Measurements from ENCODE around the gene RETSAT. TPM values are rescaled to one million over a fixed set of nuclear protein-coding genes. Genes with fewer than 3 reads are reported as not detected.

Gene RETSAT
- total RNA-seq, 1 donor from 2014 or later, result 17.1 TPM

DNA sequence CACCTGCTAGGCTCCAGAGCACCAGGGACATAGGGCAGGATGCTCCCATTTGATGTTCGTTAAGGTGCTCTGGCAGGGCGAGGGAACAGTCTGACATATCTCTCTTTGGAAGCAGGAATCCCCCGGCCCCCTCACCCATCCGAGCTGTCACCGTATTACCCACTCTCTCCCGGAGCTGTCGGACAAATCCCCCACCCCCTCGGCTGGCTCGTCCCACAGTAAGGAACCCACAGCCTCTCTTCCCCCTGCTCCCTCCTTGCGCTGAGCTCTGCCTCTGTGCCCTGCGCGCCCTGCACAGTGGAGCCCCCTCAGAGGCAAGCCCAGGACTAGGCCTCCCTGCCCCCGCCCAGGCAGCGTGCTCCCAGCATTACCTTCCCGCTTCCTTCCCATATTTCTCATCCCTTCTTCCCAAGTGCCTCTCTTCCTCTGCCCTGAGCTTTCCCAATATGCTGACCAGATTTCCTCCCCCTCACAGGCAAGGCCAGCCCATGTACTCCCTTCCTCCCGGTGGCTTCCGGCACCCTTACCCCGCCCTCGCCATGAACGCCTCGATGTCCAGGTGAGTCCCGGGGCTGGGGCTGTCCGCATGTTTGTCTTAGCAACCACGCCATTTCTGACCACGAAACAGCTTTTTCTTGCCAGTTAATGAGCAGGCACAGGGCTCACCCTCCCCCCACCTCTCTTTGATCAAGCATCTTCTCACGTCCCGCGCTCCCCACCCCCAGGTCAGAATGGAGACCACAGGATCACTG lies 50.4 kb downstream of the RETSAT start:
- POLR2A ChIA-PET, result no interaction called here
- Mint-ChIP-seq H3K4me1 (peaks cover 12% of the 10 kb centered on the region), H3K27ac (no peak overlapping the region), H3K27me3 (peaks cover 18% of the 10 kb centered on the region), H3K4me3 (no peak overlapping the region), H3K9me3 (no peaks in the 10 kb centered on the region), H3K36me3 (ENCODE audit: low read depth) (no peaks in the 10 kb centered on the region)
- TF ChIP-seq, protein P1, sequence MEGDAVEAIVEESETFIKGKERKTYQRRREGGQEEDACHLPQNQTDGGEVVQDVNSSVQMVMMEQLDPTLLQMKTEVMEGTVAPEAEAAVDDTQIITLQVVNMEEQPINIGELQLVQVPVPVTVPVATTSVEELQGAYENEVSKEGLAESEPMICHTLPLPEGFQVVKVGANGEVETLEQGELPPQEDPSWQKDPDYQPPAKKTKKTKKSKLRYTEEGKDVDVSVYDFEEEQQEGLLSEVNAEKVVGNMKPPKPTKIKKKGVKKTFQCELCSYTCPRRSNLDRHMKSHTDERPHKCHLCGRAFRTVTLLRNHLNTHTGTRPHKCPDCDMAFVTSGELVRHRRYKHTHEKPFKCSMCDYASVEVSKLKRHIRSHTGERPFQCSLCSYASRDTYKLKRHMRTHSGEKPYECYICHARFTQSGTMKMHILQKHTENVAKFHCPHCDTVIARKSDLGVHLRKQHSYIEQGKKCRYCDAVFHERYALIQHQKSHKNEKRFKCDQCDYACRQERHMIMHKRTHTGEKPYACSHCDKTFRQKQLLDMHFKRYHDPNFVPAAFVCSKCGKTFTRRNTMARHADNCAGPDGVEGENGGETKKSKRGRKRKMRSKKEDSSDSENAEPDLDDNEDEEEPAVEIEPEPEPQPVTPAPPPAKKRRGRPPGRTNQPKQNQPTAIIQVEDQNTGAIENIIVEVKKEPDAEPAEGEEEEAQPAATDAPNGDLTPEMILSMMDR (IDR thresholded peaks at IDR 0.05), result no peak
- CTCF ChIA-PET, result no interaction called here
- no peak for ATAC-seq (ENCODE audit: low read depth)
- no peak for DNase-seq
- intact Hi-C loops (cut with micrococcal nuclease), result no loop called here

DNA sequence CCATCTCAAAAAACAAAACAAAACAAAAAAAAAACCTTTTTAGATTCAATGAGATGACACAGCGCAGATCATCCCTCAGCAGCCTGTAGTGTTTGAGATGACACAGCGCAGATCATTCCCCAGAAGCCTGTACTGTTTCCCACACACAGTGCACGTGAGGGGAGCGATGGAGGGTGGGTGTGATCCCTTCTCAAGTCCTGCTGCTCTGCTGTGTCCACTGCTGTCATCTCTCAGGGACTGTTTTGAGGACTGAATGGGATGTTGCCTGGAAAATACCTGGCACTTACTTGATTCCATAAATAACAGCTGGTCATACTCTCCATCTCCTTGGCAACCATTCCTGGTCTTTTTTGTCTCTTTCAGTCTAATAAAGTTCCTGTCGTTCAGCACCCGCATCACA lies 52.2 kb downstream of the RETSAT start:
- H3K27me3 Mint-ChIP-seq, result peaks cover 23% of the 10 kb centered on the region
- H3K4me3 Mint-ChIP-seq, result no peak overlapping the region
- TF ChIP-seq, protein P1 (IDR thresholded peaks at IDR 0.05), result no peak
- ATAC-seq (ENCODE audit: low read depth), result no peak
- no peaks in the 10 kb centered on the region for H3K9me3 Mint-ChIP-seq
- CTCF ChIA-PET, result interaction anchor here (1.2 kb wide), 1 partner anchor 10 kb away, joined by 4 read pairs; no protein-coding TSS in a partner anchor
- intact Hi-C loops (cut with micrococcal nuclease), result no loop called here
- no peak overlapping the region for H3K27ac Mint-ChIP-seq
- no peak for DNase-seq
- POLR2A ChIA-PET, result no interaction called here
- H3K36me3 Mint-ChIP-seq (ENCODE audit: low read depth), result no peaks in the 10 kb centered on the region
- peaks cover 4% of the 10 kb centered on the region for H3K4me1 Mint-ChIP-seq

Other genes with a start within 250 kb of the RETSAT start
- gene TCF7L1, start 221.1 kb downstream of the RETSAT start, total RNA-seq, result 0.07 TPM in 2 replicates
- 103 and 119 TPM in 2 replicates for gene TGOLN2, start 26.5 kb downstream of the RETSAT start, total RNA-seq
- 19.2 and 25.4 TPM in 2 replicates for gene ELMOD3, start 241 bp upstream of the RETSAT start, total RNA-seq
- 208 and 213 TPM in 2 replicates for gene CAPG, start 55.8 kb upstream of the RETSAT start, total RNA-seq
- 0.83 and 1.6 TPM in 2 replicates for gene SH2D6, start 64.2 kb upstream of the RETSAT start, total RNA-seq
- 228 and 265 TPM in 2 replicates for gene MAT2A, start 184.6 kb upstream of the RETSAT start, total RNA-seq
- gene GGCX, start 207.0 kb upstream of the RETSAT start, total RNA-seq, result 30.0 and 30.7 TPM in 2 replicates
- 128 and 145 TPM in 2 replicates for gene VAMP8, start 223.1 kb upstream of the RETSAT start, total RNA-seq
- gene VAMP5, start 229.9 kb upstream of the RETSAT start, total RNA-seq, result 8.8 and 11.4 TPM in 2 replicates
- gene RNF181, start 241.2 kb upstream of the RETSAT start, total RNA-seq, result 104 and 108 TPM in 2 replicates
- 13.2 and 15.0 TPM in 2 replicates for gene TMEM150A, start 248.2 kb upstream of the RETSAT start, total RNA-seq

All from activated B cell treated with CpG ODN at 0.5 μM for 24 hours (primary cell).